ENCODE results near the gene TNFSF12. TPM values are rescaled to one million over a fixed set of nuclear protein-coding genes. Genes with fewer than 3 reads are reported as not detected.

TNFSF12 gene
- total RNA-seq, 4 donors from 2014 or later = 12.7 to 28.4 (median 18.0) TPM

DNA sequence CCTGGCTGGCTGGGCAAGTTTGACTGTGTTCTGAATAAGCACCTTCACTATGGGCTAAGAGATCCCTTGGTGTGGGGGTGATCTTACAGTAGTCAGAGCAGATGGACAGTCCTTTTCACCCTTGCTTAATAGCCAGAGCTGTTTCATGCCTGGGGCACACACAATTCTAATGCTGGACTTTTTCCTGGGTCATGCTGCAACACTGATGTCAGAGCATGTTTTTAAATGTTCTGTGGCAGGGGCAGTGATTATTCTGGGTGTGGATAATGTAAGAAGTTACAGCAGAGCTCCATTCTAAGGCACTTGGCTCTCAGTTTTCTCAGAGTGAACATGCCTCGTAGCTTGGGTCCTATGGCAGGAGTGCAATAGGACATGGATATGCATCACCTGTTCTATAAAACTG, 26.6 kb downstream of the TNFSF12 start:
- Histone ChIP-seq H3K27me3 (no peaks in the 10 kb centered on the region), H3K9me3 (no peaks in the 10 kb centered on the region), H3K4me3 (peak overlapping the region; percentile 3), H3K4me1 (peaks cover 76% of the 10 kb centered on the region), H3K36me3 (peaks cover 61% of the 10 kb centered on the region), H3K27ac (peak overlapping the region; percentile 2)
- WGBS = 89% methylated on average over 1 of the region's 1 CpG
- no peak for TF ChIP-seq POLR2AphosphoS5 (IDR thresholded peaks at IDR 0.05)
- no peak for TF ChIP-seq EP300 (IDR thresholded peaks at IDR 0.05)
- TF ChIP-seq POLR2A (IDR thresholded peaks at IDR 0.05) = no peak
- TF ChIP-seq, protein P1, sequence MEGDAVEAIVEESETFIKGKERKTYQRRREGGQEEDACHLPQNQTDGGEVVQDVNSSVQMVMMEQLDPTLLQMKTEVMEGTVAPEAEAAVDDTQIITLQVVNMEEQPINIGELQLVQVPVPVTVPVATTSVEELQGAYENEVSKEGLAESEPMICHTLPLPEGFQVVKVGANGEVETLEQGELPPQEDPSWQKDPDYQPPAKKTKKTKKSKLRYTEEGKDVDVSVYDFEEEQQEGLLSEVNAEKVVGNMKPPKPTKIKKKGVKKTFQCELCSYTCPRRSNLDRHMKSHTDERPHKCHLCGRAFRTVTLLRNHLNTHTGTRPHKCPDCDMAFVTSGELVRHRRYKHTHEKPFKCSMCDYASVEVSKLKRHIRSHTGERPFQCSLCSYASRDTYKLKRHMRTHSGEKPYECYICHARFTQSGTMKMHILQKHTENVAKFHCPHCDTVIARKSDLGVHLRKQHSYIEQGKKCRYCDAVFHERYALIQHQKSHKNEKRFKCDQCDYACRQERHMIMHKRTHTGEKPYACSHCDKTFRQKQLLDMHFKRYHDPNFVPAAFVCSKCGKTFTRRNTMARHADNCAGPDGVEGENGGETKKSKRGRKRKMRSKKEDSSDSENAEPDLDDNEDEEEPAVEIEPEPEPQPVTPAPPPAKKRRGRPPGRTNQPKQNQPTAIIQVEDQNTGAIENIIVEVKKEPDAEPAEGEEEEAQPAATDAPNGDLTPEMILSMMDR (IDR thresholded peaks at IDR 0.05) = no peak
- no peak for DNase-seq (ENCODE audit: low spot score in 2 of 2)

DNA sequence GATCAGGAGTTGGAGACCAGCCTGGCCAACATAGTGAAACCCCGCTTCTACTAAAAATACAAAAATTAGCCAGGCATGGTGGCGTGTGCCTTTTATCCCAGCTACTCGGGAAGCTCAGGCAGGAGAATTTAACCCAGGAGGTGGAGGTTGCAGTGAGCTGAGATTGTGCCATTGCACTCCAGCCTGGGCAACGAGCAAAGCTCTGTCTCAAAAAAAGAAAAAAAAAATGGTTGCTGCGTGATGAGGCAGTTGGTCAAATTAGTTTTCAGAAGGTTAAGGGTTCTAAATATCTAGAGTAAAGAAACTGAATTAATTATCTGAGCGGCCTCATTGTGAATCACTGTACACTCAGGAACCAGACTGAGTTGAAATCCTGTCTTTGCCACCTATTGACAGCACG, 27.1 kb downstream of the TNFSF12 start:
- Histone ChIP-seq H3K4me1 (peaks cover 80% of the 10 kb centered on the region), H3K4me3 (peak overlapping the region; percentile 3), H3K27me3 (no peaks in the 10 kb centered on the region), H3K36me3 (peaks cover 56% of the 10 kb centered on the region), H3K27ac (no peak overlapping the region), H3K9me3 (no peaks in the 10 kb centered on the region)
- 71% methylated on average over 7 of the region's 7 CpGs for WGBS
- DNase-seq (ENCODE audit: low spot score in 2 of 2) = no peak
- TF ChIP-seq POLR2A (IDR thresholded peaks at IDR 0.05) (no peak), POLR2AphosphoS5 (IDR thresholded peaks at IDR 0.05) (no peak), EP300 (IDR thresholded peaks at IDR 0.05) (no peak)
- TF ChIP-seq, protein P1 (IDR thresholded peaks at IDR 0.05) = no peak

DNA sequence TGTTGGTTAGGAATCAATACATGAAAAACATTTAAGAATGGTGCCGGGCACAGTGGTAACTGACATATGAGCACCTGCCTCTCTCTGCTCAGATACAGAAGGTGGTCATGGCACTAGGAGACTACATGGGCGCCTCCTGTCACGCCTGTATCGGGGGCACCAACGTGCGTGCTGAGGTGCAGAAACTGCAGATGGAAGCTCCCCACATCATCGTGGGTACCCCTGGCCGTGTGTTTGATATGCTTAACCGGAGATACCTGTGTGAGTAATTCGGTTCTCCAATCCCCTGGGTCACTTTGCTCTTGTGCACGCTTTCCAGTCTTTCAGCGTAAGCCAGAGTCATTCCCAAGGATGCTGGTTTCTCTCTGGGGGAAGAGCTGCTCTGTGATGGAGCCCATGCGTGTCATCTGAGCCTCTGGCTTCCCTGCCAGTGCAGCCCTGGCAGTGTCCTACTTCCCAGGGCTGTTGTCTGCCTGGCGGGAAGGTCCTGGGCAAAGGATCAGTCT, 27.6 kb downstream of the TNFSF12 start:
- peaks cover 52% of the 10 kb centered on the region for H3K36me3 ChIP-seq
- H3K9me3 ChIP-seq = no peaks in the 10 kb centered on the region
- no peak for DNase-seq (ENCODE audit: low spot score in 2 of 2)
- H3K4me1 ChIP-seq = peaks cover 83% of the 10 kb centered on the region
- no peak overlapping the region for H3K27ac ChIP-seq
- 81% methylated on average over 14 of the region's 14 CpGs for WGBS
- TF ChIP-seq, protein P1 (IDR thresholded peaks at IDR 0.05) = no peak
- TF ChIP-seq POLR2AphosphoS5 (IDR thresholded peaks at IDR 0.05) = no peak
- no peak for TF ChIP-seq POLR2A (IDR thresholded peaks at IDR 0.05)
- no peak for TF ChIP-seq EP300 (IDR thresholded peaks at IDR 0.05)
- no peaks in the 10 kb centered on the region for H3K27me3 ChIP-seq
- H3K4me3 ChIP-seq = no peak overlapping the region

DNA sequence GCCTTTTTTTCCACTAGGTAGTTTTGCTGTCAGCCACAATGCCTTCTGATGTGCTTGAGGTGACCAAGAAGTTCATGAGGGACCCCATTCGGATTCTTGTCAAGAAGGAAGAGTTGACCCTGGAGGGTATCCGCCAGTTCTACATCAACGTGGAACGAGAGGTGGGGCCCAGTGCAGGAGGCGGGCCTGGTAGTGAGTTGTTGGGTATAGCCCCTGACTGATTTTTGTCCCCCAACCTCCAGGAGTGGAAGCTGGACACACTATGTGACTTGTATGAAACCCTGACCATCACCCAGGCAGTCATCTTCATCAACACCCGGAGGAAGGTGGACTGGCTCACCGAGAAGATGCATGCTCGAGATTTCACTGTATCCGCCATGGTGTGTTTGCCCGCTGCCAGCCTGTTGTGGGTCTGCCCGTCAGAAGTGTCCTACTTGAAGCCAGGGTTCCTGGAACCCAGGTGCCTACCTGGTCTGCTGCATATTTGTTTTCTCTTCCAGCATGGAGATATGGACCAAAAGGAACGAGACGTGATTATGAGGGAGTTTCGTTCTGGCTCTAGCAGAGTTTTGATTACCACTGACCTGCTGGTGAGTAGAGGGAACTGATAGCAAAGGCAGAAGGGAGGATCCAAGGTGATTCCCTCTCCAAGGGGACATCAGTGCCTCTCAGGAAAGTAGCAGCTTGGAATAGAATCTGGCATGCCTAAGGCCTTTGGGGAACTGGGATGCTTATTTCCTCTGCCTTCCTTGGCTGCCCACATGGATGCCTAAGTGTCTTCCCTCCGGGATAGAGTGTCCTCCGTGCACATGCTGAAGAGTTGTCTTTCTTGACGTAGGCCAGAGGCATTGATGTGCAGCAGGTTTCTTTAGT, 28.7 kb downstream of the TNFSF12 start:
- H3K4me1 ChIP-seq = peaks cover 85% of the 10 kb centered on the region
- H3K9me3 ChIP-seq = no peaks in the 10 kb centered on the region
- WGBS = 84% methylated on average over 16 of the region's 17 CpGs
- H3K27ac ChIP-seq = no peak overlapping the region
- no peak for DNase-seq (ENCODE audit: low spot score in 2 of 2)
- no peaks in the 10 kb centered on the region for H3K27me3 ChIP-seq
- TF ChIP-seq POLR2AphosphoS5 (IDR thresholded peaks at IDR 0.05) (no peak), POLR2A (IDR thresholded peaks at IDR 0.05) (no peak), EP300 (IDR thresholded peaks at IDR 0.05) (no peak)
- TF ChIP-seq, protein P1 (IDR thresholded peaks at IDR 0.05) = no peak
- H3K36me3 ChIP-seq = peaks cover 52% of the 10 kb centered on the region
- H3K4me3 ChIP-seq = no peak overlapping the region

Data from suprapubic skin (tissue), 4 donors.